Liver (tissue), 9 donors: ENCODE data around the gene ACAN. TPM values are rescaled to one million over a fixed set of nuclear protein-coding genes. Genes with fewer than 3 reads are reported as not detected.

Experiments
- DNase-seq: peaks from one replicate; pipeline ENCODE4 v3.0.0-alpha.2; 2017; ENCODE audit warnings: low spot score
- H3K27ac ChIP-seq, 2 donors: one replicate each; pipeline ENCODE4 v1.7.0; 2013; ENCODE audit warnings: inconsistent platforms in 2 of 2, low read length in 2 of 2, control low read depth in 1 of 2, low read depth in 1 of 2, mild to moderate bottlenecking in 1 of 2
- H3K27me3 ChIP-seq, 4 donors: one replicate each; pipeline versions ENCODE4 v1.6.1 to v1.7.0; 2013; ENCODE audit warnings: low read length in 3 of 4, inconsistent platforms in 1 of 4, mild to moderate bottlenecking in 1 of 4, moderate library complexity in 1 of 4; ENCODE audit not compliant: control insufficient read depth in 4 of 4, insufficient read depth in 4 of 4
- H3K36me3 ChIP-seq, 4 donors: one replicate each; pipeline versions ENCODE4 v1.6.1 to v1.7.0; 2013; ENCODE audit warnings: low read length in 3 of 4, mild to moderate bottlenecking in 3 of 4, low read depth in 1 of 4, moderate library complexity in 1 of 4; ENCODE audit not compliant: control insufficient read depth in 4 of 4, insufficient read depth in 3 of 4
- H3K4me1 ChIP-seq, 4 donors: one replicate each; pipeline versions ENCODE4 v1.6.1 to v1.7.0; 2013; ENCODE audit warnings: low read length in 3 of 4, mild to moderate bottlenecking in 3 of 4, moderate library complexity in 1 of 4; ENCODE audit not compliant: control insufficient read depth in 4 of 4, insufficient read depth in 4 of 4
- H3K4me3 ChIP-seq, 3 donors: one replicate each; pipeline versions ENCODE4 v1.6.1 to v1.7.0; 2013; ENCODE audit warnings: low read length in 3 of 3, control low read depth in 1 of 3, low read depth in 1 of 3, mild to moderate bottlenecking in 1 of 3
- H3K9ac ChIP-seq, 2 donors: one replicate each; pipeline ENCODE4 v1.7.0; 2013; ENCODE audit warnings: low read length in 2 of 2, mild to moderate bottlenecking in 2 of 2, moderate library complexity in 2 of 2, control low read depth in 1 of 2, low read depth in 1 of 2
- H3K9me3 ChIP-seq, 4 donors: one replicate each; pipeline versions ENCODE4 v1.6.1 to v1.7.0; 2013; ENCODE audit warnings: low read length in 3 of 4; ENCODE audit not compliant: control insufficient read depth in 4 of 4
- CTCF ChIP-seq: fragments of 150-350 bp; IDR thresholded peaks from 2 replicates; pipeline ENCODE4 v1.5.1; 2017; ENCODE audit warnings: improper control_type of control experiment, low read depth, low read length; ENCODE audit not compliant: missing input control
- EGR1 ChIP-seq, 2 donors: IDR thresholded peaks; 2 replicates each; pipeline ENCODE4 v1.6.1; 2016 to 2018; ENCODE audit warnings: antibody characterized with exemption in 2 of 2, low read depth in 2 of 2
- FOXA1 ChIP-seq: IDR thresholded peaks from 2 replicates; pipeline ENCODE4 v1.6.1; 2016; ENCODE audit warnings: antibody characterized with exemption
- FOXA2 ChIP-seq: IDR thresholded peaks from 2 replicates; pipeline ENCODE4 v1.6.1; 2016; ENCODE audit warnings: antibody characterized with exemption
- GABPA ChIP-seq, 2 donors: IDR thresholded peaks in 1 of 2; conservative IDR thresholded peaks in 1 of 2; 2 replicates each; pipeline ENCODE4 v1.6.1; 2016; ENCODE audit warnings: antibody characterized with exemption in 2 of 2, mild to moderate bottlenecking in 1 of 2, moderate library complexity in 1 of 2
- HNF4A ChIP-seq, 2 donors: conservative IDR thresholded peaks; 2 replicates each; pipeline ENCODE4 v1.6.1; 2016; ENCODE audit warnings: antibody characterized with exemption in 2 of 2, mild to moderate bottlenecking in 2 of 2
- HNF4G ChIP-seq: IDR thresholded peaks from 2 replicates; pipeline ENCODE4 v1.6.1; 2016; ENCODE audit warnings: antibody characterized with exemption
- JUND ChIP-seq, 2 donors: IDR thresholded peaks; 2 replicates each; pipeline ENCODE4 v1.6.1; 2016; ENCODE audit warnings: antibody characterized with exemption in 2 of 2
- MAX ChIP-seq: IDR thresholded peaks from 2 replicates; pipeline ENCODE4 v1.6.1; 2016; ENCODE audit warnings: antibody characterized with exemption
- NR2F2 ChIP-seq: IDR thresholded peaks from 2 replicates; pipeline ENCODE4 v1.6.1; 2016; ENCODE audit warnings: antibody characterized with exemption
- RAD21 ChIP-seq, 2 donors: IDR thresholded peaks; 2 replicates each; pipeline ENCODE4 v1.6.1; 2016; ENCODE audit warnings: antibody characterized with exemption in 2 of 2, mild to moderate bottlenecking in 2 of 2
- RXRA ChIP-seq, 2 donors: IDR thresholded peaks; 2 replicates each; pipeline ENCODE4 v1.6.1; 2017 to 2018; ENCODE audit warnings: antibody characterized with exemption in 2 of 2, mild to moderate bottlenecking in 1 of 2
- SP1 ChIP-seq: IDR thresholded peaks from 2 replicates; pipeline ENCODE4 v1.6.1; 2018; ENCODE audit warnings: antibody characterized with exemption, mild to moderate bottlenecking
- TAF1 ChIP-seq: conservative IDR thresholded peaks from 2 replicates; pipeline ENCODE4 v1.6.1; 2016; ENCODE audit warnings: antibody characterized with exemption, mild to moderate bottlenecking
- YY1 ChIP-seq: IDR thresholded peaks from 2 replicates; pipeline ENCODE4 v1.6.1; 2016; ENCODE audit warnings: antibody characterized with exemption, mild to moderate bottlenecking
- WGBS: extraction: QIAGEN DNeasy Blood & Tissue Kit; methylation state at CpG from one replicate; pipeline ENCODE4 v1.1.7; 2013; 5-methylcytosine and 5-hydroxymethylcytosine counted together
- polyA plus RNA-seq, 2 donors: library from polyadenylated mRNA; stranded (reverse) in 1 of 2; unstranded in 1 of 2; fragments of 200-250 nt in 1 of 2; fragments of >200 nt in 1 of 2; fragmentation: Nextera tagmentation in 1 of 2; extraction: Ambion mirVana in 1 of 2; gene quantifications; one replicate each; pipeline versions ENCODE4 v1.2.1 to v1.2.3, GENCODE V29; 2013 to 2015
- total RNA-seq, 2 donors: library from RNA; depleted of rRNA; stranded (reverse); fragments of >200 nt; gene quantifications; one replicate each; pipeline ENCODE4 v1.2.3, GENCODE V29; 2014
- TF ChIP-seq, protein P1 (sequence below): IDR thresholded peaks from 2 replicates; pipeline ENCODE4 v1.6.1; 2016; ENCODE audit warnings: antibody characterized with exemption, mild to moderate bottlenecking
- TF ChIP-seq, protein P2 (sequence below): IDR thresholded peaks from 2 replicates; pipeline ENCODE4 v1.6.1; 2016; ENCODE audit warnings: antibody characterized with exemption
- donor health status: healthy.
- donor health status: healthy.
- donor health status: healthy.
- donor health status: healthy.
- donor health status: healthy.

Gene ACAN
- total and polyA plus RNA-seq, 4 donors = under 0.01 to 0.05 (median under 0.01) TPM; not detected in 1

- no peaks in the 10 kb centered on the region for H3K4me1 ChIP-seq
- WGBS = 13% methylated on average over 10 of the region's 10 CpGs
- no peaks in the 10 kb centered on the region for H3K36me3 ChIP-seq
Measured at GRCh38 chr15:88803920-88804247, 648 bp downstream of the ACAN start.

GRCh38 chr15:88804257-88804656, 1.0 kb downstream of the ACAN start:
- Histone ChIP-seq H3K36me3 (no peaks in the 10 kb centered on the region), H3K9ac (no peak overlapping the region), H3K27ac (no peak overlapping the region), H3K27me3 (peaks cover 0 to 11% (median 5%) of the 10 kb centered on the region in 4 donors), H3K9me3 (peaks cover 0 to 3% (median 0%) of the 10 kb centered on the region in 4 donors), H3K4me3 (no peak overlapping the region), H3K4me1 (no peaks in the 10 kb centered on the region)
- TF ChIP-seq, protein P1, sequence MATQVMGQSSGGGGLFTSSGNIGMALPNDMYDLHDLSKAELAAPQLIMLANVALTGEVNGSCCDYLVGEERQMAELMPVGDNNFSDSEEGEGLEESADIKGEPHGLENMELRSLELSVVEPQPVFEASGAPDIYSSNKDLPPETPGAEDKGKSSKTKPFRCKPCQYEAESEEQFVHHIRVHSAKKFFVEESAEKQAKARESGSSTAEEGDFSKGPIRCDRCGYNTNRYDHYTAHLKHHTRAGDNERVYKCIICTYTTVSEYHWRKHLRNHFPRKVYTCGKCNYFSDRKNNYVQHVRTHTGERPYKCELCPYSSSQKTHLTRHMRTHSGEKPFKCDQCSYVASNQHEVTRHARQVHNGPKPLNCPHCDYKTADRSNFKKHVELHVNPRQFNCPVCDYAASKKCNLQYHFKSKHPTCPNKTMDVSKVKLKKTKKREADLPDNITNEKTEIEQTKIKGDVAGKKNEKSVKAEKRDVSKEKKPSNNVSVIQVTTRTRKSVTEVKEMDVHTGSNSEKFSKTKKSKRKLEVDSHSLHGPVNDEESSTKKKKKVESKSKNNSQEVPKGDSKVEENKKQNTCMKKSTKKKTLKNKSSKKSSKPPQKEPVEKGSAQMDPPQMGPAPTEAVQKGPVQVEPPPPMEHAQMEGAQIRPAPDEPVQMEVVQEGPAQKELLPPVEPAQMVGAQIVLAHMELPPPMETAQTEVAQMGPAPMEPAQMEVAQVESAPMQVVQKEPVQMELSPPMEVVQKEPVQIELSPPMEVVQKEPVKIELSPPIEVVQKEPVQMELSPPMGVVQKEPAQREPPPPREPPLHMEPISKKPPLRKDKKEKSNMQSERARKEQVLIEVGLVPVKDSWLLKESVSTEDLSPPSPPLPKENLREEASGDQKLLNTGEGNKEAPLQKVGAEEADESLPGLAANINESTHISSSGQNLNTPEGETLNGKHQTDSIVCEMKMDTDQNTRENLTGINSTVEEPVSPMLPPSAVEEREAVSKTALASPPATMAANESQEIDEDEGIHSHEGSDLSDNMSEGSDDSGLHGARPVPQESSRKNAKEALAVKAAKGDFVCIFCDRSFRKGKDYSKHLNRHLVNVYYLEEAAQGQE = no peak
- no peak for TF ChIP-seq HNF4A (conservative IDR thresholded peaks at IDR 0.05)
- TF ChIP-seq, protein P2, sequence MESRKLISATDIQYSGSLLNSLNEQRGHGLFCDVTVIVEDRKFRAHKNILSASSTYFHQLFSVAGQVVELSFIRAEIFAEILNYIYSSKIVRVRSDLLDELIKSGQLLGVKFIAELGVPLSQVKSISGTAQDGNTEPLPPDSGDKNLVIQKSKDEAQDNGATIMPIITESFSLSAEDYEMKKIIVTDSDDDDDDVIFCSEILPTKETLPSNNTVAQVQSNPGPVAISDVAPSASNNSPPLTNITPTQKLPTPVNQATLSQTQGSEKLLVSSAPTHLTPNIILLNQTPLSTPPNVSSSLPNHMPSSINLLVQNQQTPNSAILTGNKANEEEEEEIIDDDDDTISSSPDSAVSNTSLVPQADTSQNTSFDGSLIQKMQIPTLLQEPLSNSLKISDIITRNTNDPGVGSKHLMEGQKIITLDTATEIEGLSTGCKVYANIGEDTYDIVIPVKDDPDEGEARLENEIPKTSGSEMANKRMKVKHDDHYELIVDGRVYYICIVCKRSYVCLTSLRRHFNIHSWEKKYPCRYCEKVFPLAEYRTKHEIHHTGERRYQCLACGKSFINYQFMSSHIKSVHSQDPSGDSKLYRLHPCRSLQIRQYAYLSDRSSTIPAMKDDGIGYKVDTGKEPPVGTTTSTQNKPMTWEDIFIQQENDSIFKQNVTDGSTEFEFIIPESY = no peak
- no peak for TF ChIP-seq TAF1
- no peak for TF ChIP-seq FOXA2
- TF ChIP-seq RAD21 (IDR thresholded peaks at IDR 0.05) = no peak
- no peak for TF ChIP-seq YY1
- TF ChIP-seq NR2F2 = no peak
- TF ChIP-seq RXRA (IDR thresholded peaks at IDR 0.05) = no peak
- TF ChIP-seq EGR1 (IDR thresholded peaks at IDR 0.05; ENCODE audit: low read depth in 2 of 2) = no peak
- WGBS = 46% methylated on average over 10 of the region's 10 CpGs
- no peak for DNase-seq

More at GRCh38 chr15:88803920-88804247, 648 bp downstream of the ACAN start:
- no peak for DNase-seq
- H3K4me3 ChIP-seq = no peak overlapping the region
- TF ChIP-seq SP1 = no peak
- no peak for TF ChIP-seq FOXA1
- no peak overlapping the region for H3K27ac ChIP-seq
- H3K9ac ChIP-seq = no peak overlapping the region
- H3K9me3 ChIP-seq = peaks cover 0 to 3% (median 0%) of the 10 kb centered on the region in 4 donors
- H3K27me3 ChIP-seq = peaks cover 0 to 12% (median 7%) of the 10 kb centered on the region in 4 donors

DNA sequence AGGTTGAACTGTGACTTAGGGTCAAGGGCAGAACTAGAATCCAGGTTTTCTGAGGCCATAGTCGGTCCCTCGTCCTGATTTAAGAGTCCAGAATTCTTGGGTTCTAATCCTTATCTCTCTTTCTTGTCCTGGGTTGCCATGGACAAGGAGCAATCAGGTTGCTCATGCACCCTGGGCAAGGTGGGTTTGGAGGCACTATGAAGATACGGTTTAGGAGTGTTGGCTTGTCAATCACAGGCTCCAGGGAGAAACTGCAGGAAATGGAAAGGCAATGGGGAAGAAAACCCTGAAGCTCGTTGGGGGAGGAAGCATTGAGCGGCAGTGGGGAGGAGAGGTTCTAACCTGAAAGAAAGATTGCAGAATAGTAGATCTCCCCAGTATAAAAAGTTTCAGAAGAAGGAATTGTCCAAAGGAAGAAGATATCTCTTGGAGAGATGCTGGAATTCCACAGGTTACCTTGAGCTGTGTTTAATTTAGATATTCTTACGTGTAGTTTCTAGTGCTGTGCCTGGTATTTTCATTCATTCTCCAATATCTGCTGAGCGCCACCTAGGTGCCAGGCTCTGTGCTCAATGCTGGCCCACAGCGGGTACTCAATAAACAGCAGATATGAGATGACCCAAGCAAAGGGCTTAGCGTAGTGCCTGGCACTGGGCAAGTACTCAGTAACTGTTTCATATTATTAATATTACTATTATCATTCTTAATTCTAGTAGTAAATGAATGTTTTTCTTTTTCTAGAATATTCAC, 2.0 kb downstream of the ACAN start:
- Histone ChIP-seq H3K27me3 (peaks cover 0 to 11% (median 4%) of the 10 kb centered on the region in 4 donors), H3K4me3 (no peak overlapping the region), H3K9ac (no peak overlapping the region), H3K4me1 (no peaks in the 10 kb centered on the region), H3K36me3 (no peaks in the 10 kb centered on the region), H3K9me3 (no peaks in the 10 kb centered on the region), H3K27ac (no peak overlapping the region)
- DNase-seq = no peak
- WGBS = 55% methylated on average over 9 of the region's 9 CpGs
- TF ChIP-seq JUND (IDR thresholded peaks at IDR 0.05) (no peak), CTCF (no peak), EGR1 (IDR thresholded peaks at IDR 0.05; ENCODE audit: low read depth in 2 of 2) (no peak), RAD21 (IDR thresholded peaks at IDR 0.05) (no peak), FOXA1 (no peak), NR2F2 (no peak), FOXA2 (no peak), MAX (no peak), SP1 (no peak), HNF4G (no peak), GABPA (IDR thresholded peaks at IDR 0.05 in 1 of 2, conservative IDR thresholded peaks at IDR 0.05 in 1 of 2) (no peak), RXRA (IDR thresholded peaks at IDR 0.05) (no peak), YY1 (no peak)
- TF ChIP-seq, protein P2 = no peak
